GM20000 (cell line): ENCODE data around the gene FAM177A1.
"Not testable (repeated sequence)": the region's sequence is repeated elsewhere in the genome, so short reads cannot be mapped to it uniquely, and the experiment has no call there.

Experiments
- DNase-seq: peaks from one replicate; pipeline ENCODE4 v3.0.0; 2012; ENCODE audit warnings: low spot score
- CTCF ChIP-seq: IDR thresholded peaks from 2 replicates; pipeline ENCODE4 v1.5.1; 2012; ENCODE audit warnings: mild to moderate bottlenecking, control low read depth; ENCODE audit errors: extremely low read depth, missing control alignments

Gene FAM177A1

GRCh38 chr14:35088514-35088913 is 42.4 kb downstream of the FAM177A1 start:
- no peak for TF ChIP-seq CTCF
- DNase-seq = no peak

GRCh38 chr14:35094645-35095044 is 48.6 kb downstream of the FAM177A1 start:
- DNase-seq = not testable (repeated sequence)

GRCh38 chr14:35107866-35108265 is 61.8 kb downstream of the FAM177A1 start:
- no peak for DNase-seq
- TF ChIP-seq CTCF = no peak

- DNase-seq = no peak
Measured at GRCh38 chr14:35112641-35113040, 66.6 kb downstream of the FAM177A1 start.

GRCh38 chr14:35113308-35113950 is 67.4 kb downstream of the FAM177A1 start:
- DNase-seq = no peak
- no peak for TF ChIP-seq CTCF

More at GRCh38 chr14:35112641-35113040, 66.6 kb downstream of the FAM177A1 start:
- TF ChIP-seq CTCF = no peak

- no peak for TF ChIP-seq CTCF
- DNase-seq = no peak
Measured at GRCh38 chr14:35114036-35114435, 68.0 kb downstream of the FAM177A1 start.

- no peak for TF ChIP-seq CTCF
- DNase-seq = no peak
Measured at GRCh38 chr14:35116242-35116641, 70.2 kb downstream of the FAM177A1 start.

- TF ChIP-seq CTCF = no peak
- no peak for DNase-seq
Measured at GRCh38 chr14:35117112-35117511, 71.0 kb downstream of the FAM177A1 start.
